ENCODE data around the gene NSMCE4A.
"Not testable (repeated sequence)": the region's sequence is repeated elsewhere in the genome, so short reads cannot be mapped to it uniquely, and the experiment has no call there.

The NSMCE4A gene, protein sequence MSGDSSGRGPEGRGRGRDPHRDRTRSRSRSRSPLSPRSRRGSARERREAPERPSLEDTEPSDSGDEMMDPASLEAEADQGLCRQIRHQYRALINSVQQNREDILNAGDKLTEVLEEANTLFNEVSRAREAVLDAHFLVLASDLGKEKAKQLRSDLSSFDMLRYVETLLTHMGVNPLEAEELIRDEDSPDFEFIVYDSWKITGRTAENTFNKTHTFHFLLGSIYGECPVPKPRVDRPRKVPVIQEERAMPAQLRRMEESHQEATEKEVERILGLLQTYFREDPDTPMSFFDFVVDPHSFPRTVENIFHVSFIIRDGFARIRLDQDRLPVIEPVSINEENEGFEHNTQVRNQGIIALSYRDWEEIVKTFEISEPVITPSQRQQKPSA

GRCh38 chr10:121974535-121975294 lies at the start of gene NSMCE4A:
TSS of gene NSMCE4A (minus strand) at chr10:121975217. CDS start at chr10:121975165, 52 bp downstream.
- DNase-seq = peak; percentile 63

- not testable (repeated sequence) for DNase-seq
These were observed 48.2 kb upstream of the NSMCE4A start for GRCh38 chr10:122023257-122023656.

GRCh38 chr10:122022276-122022675 lies 47.3 kb upstream of the NSMCE4A start:
- DNase-seq = no peak

DNA sequence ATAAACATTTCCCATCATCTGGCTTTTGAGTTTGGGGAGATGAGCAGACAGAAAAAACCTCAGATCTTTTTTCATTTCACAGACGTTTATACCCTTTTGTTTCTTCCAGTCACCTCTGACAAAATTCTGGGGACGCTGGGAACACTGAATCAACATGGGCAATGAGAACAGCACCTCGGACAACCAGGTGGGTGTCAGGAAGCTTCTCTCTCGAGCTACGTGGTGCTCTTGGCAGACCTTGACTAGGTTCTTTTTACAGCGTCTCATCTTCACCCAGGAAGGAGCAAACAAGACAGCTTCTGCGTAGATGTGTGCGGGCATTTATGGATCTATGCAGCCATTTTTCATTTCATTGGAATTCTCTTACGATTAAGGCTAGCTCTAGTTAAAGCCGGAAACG lies 46.8 kb upstream of the NSMCE4A start:
- DNase-seq = no peak

DNA sequence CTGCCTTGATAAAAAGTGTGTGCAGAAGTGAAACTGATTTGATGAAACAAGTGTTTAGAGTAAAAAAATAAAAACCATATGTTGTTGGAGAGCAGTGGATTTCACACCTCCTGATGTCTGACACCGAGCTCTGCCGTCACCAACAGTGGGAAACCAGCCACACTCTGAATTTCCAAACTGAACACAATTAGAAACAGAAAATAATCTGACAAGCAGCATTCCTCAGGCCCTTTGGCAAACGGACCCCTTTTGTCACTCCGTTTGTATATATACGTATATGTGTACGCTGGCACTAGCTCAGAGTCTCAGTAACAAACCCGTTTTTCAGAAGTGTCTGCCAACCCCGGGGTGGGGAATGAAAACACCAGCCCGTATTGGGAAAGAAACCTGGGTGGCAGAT lies 46.4 kb upstream of the NSMCE4A start:
- DNase-seq = no peak

- no peak for DNase-seq
These were observed 45.2 kb upstream of the NSMCE4A start for GRCh38 chr10:122020226-122020625.

DNA sequence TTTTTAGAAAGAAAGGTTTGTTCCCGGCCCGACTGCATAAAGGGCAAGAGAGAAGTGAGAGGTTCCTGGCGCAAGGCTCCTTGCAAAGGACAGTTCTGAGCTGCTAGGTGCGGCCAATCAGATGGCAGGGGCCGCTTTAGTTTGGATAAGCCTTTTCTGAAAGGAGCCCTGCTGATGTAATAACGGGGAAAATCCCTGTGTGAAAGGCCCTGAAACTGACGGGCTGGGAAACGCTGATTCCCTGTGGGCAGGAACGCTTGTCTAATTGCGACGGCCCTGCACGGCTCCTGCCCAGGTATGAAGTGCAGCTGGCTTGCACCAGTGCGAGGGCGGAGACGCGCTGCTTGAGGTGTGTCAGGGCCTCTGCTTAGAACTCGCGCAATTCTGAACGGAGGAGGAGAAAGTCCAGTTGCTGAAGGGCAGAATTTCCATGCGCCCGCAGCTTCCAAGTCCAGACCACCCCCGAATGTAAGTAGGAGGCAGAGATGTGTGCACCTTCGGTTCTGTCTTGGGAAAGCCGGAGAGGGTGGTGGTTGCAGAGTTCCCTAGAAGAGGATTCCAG lies 44.5 kb upstream of the NSMCE4A start:
- DNase-seq = no peak

GRCh38 chr10:122018951-122019413 lies 44.0 kb upstream of the NSMCE4A start:
- DNase-seq = no peak

DNA sequence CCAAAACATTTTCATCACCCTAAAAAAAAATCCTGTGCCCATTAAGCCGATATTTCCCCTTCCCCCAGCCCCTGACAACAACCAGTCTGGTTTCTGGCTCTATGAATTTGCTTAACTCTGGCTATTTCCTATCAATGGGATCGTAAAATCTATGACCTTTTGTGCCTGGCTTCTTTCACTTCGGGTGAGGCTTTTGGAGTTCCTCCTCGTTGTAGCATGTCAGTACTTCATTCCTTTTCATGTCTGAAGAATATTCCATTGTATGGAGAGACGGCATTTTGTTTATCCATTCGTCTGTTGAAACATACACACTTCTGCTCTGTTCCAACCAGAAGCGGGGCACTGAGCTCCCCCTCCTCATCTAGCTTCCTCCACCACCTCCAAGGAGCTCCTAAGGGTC lies 43.5 kb upstream of the NSMCE4A start:
- DNase-seq = no peak

GRCh38 chr10:122017926-122018325 lies 42.9 kb upstream of the NSMCE4A start:
- DNase-seq = not testable (repeated sequence)

DNA sequence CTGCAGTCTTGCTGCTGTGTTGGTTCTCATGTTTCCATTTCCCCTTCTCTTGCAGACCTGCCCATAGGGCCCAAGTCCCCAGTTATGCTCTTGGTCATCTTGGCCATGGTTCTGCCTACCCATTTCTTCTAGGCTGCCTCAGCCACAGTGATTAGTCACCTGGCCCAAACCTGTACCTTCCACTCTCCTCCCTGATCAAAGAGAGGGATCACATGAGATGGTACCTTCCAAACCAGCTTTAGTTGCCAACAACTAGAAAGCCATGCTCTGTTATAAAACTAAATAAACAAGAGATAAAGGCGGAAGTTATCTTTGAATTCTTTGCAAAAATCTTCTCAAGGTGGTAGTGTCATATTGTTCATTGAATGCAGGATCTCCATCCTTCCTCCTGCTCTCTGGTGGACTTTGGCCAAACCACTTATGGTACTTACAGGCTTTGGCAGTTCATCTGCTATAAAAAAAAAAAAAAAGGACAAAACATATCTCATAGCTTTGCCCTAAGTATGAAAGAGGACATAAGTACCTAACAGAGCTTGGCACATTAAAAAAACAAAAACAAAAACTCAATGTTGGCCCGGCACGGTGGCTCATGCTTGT lies 39.7 kb upstream of the NSMCE4A start:
- DNase-seq = no peak

DNA sequence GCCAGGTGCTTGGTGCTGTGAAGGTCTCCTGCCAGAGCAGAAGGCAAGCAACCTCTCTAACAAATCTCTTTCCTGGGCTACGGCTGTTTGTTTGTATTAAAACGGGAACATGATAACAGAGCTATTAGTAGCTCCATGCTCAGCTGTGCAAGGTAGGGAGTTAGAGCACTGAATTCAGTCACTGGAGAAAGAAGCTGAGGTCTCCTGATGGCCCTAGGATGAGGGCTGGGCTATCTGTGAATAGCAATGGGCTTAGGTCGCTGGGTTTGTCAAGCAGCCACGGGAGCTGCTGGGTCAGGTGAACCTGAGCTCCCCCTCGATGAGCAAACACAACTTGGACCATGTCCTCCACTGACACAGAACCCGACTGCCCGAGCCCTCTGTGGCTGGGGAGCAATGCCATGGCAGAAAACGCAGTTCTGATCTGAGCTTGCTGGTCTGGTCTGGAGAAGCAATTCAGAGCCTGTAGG lies 38.3 kb upstream of the NSMCE4A start:
- DNase-seq = no peak

DNA sequence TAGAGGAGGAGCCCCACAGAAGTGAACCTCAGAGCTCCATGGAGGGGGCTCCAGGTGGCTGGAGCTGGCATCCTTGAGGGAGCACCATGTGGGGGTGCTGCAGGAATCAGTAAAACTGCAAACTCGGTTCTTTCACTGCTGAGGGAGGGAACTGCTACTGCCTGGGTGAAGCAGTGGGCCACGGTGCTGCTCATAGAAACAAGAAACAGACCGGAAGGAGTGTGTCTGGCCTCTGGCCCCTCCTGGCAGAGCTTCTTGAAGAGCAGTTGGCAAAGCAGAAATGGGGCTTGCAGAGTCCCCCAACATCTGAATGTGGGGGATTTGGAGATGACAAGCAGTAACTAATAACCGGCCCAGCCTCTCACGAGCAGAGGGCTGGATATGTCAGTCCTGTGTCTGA lies 37.7 kb upstream of the NSMCE4A start:
- DNase-seq = no peak

- DNase-seq = no peak
These were observed 35.5 kb upstream of the NSMCE4A start for GRCh38 chr10:122010405-122011050.

- DNase-seq = no peak
These were observed 32.4 kb upstream of the NSMCE4A start for GRCh38 chr10:122007415-122007814.

- no peak for DNase-seq
These were observed 26.7 kb upstream of the NSMCE4A start for GRCh38 chr10:122001698-122002097.

GRCh38 chr10:121999301-121999700 lies 24.3 kb upstream of the NSMCE4A start:
- no peak for DNase-seq

GRCh38 chr10:121998462-121998861 lies 23.4 kb upstream of the NSMCE4A start:
- DNase-seq = no peak

GRCh38 chr10:121994429-121994941 lies 19.5 kb upstream of the NSMCE4A start:
- DNase-seq = no peak

GRCh38 chr10:121991727-121992126 lies 16.7 kb upstream of the NSMCE4A start:
- not testable (repeated sequence) for DNase-seq

DNA sequence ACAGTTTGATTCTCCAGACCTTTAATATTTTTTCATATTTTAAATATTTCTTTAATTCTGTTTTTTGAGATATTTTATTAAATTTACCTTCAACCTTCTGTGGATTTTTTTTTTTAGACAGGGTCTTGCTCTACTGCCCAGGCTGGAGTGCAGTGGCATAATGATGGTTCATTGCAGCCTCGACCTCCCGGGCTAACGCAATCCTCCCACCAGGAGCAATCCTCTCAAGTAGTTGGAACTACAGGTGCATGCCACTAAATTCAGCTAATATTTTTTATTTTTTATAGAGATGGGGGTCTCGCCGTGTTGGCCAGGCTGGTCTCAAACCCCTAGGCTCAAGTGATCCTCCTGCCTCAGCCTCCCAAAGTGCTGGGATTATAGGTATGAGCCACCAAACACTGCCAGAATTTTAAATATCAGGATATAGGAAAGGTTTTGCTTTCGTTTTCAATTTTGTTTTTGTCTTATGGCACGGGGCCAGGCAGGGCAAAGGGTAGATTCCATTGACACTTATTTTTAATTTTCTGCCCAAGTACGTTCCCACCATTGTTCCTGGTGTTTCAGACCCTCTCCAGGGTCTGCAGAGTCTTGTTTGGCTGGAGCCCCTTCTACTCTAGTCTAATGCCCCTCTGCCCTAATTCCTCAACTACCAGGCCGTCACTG lies 15.1 kb upstream of the NSMCE4A start:
- DNase-seq = no peak
